Transverse colon (tissue), 4 donors: ENCODE results near the gene PGD.
"Not testable (repeated sequence)": the region's sequence is repeated elsewhere in the genome, so short reads cannot be mapped to it uniquely, and the experiment has no call there.

Experiments used
- POLR2A ChIP-seq: fragments of 450-650 bp; IDR thresholded peaks from one replicate; pipeline ENCODE4 v1.6.1; 2016; ENCODE audit warnings: antibody characterized with exemption, mild to moderate bottlenecking, moderate library complexity
- POLR2AphosphoS5 ChIP-seq, 3 donors: sonication (generic); formaldehyde crosslinking; IDR thresholded peaks; one replicate each; pipeline ENCODE4 v1.6.1; 2016; ENCODE audit warnings: antibody characterized with exemption in 3 of 3
- TF ChIP-seq, protein P1 (sequence below), 5 experiments: fragments of 200-600 bp in 3 of 5; fragments of 450-650 bp in 2 of 5; sonication (generic) in 3 of 5; IDR thresholded peaks; 1 replicate in 2 of 5; 2 replicates in 3 of 5; pipeline ENCODE4 v1.5.1; 2016 to 2017; ENCODE audit warnings: antibody characterized with exemption in 5 of 5, inconsistent platforms in 3 of 5, mild to moderate bottlenecking in 2 of 5, moderate library complexity in 1 of 5

DNA sequence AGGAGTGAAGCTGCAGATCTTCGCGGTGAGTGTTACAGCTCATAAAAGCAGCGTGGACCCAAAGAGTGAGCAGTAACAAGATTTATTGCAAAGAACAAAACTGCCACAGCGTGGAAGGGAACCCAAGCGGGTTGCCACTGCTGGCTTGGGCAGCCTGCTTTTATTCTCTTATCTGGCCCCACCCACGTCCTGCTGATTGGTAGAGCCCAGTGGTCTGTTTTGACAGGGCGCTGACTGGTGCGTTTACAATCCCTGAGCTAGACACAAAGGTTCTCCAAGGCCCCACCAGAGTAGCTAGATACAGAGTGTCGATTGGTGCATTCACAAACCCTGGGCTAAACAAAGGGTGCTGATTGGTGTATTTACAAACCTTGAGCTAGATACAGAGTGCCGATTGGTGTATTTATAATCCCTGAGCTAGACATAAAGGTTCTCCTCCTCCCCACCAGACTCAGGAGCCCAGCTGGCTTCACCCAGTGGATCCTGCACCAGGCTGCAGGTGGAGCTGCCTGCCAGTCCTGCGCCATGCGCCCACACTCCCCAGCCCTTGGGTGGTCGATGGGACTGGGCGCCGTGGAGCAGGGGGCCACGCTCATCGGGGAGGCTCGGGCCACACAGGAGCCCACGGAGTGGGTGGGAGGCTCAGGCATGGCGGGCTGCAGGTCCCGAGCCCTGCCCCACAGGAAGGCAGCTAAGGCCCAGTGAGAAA lies 27.1 kb downstream of the PGD start:
- TF ChIP-seq, protein P1, sequence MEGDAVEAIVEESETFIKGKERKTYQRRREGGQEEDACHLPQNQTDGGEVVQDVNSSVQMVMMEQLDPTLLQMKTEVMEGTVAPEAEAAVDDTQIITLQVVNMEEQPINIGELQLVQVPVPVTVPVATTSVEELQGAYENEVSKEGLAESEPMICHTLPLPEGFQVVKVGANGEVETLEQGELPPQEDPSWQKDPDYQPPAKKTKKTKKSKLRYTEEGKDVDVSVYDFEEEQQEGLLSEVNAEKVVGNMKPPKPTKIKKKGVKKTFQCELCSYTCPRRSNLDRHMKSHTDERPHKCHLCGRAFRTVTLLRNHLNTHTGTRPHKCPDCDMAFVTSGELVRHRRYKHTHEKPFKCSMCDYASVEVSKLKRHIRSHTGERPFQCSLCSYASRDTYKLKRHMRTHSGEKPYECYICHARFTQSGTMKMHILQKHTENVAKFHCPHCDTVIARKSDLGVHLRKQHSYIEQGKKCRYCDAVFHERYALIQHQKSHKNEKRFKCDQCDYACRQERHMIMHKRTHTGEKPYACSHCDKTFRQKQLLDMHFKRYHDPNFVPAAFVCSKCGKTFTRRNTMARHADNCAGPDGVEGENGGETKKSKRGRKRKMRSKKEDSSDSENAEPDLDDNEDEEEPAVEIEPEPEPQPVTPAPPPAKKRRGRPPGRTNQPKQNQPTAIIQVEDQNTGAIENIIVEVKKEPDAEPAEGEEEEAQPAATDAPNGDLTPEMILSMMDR (IDR thresholded peaks at IDR 0.05), result not testable (repeated sequence)
- TF ChIP-seq POLR2A (peak; percentile 15), POLR2AphosphoS5 (IDR thresholded peaks at IDR 0.05) (peak in 1 of 3 donors; percentile 12)
